Stimulated activated CD4-positive, alpha-beta T cell treated with anti-CD3 and anti-CD28 coated beads, Interleukin-1b, Interleukin-23, amount 100 ng/mL, for 1 hour (primary cell): ENCODE data around the gene KTN1.

Experiments used
- DNase-seq, 2 donors: peaks; one replicate each; pipeline ENCODE4 v3.0.0-alpha.2; 2020; ENCODE audit warnings: low read depth in 2 of 2

The KTN1 gene

GRCh38 chr14:55605793-55606192 is 25.8 kb downstream of the KTN1 start:
- no peak for DNase-seq

- no peak for DNase-seq
These were observed 27.4 kb downstream of the KTN1 start for GRCh38 chr14:55607386-55607785.

GRCh38 chr14:55609681-55610080 is 29.7 kb downstream of the KTN1 start:
- no peak for DNase-seq

- DNase-seq: no peak
These were observed 30.8 kb downstream of the KTN1 start for GRCh38 chr14:55610713-55611370.

- no peak for DNase-seq
These were observed 31.9 kb downstream of the KTN1 start for GRCh38 chr14:55611859-55612258.

- no peak for DNase-seq
These were observed 34.3 kb downstream of the KTN1 start for GRCh38 chr14:55614304-55614703.

GRCh38 chr14:55620277-55620676 is 40.3 kb downstream of the KTN1 start:
- DNase-seq: no peak

GRCh38 chr14:55620981-55621380 is 41.0 kb downstream of the KTN1 start:
- DNase-seq: no peak

- DNase-seq: no peak
These were observed 41.4 kb downstream of the KTN1 start for GRCh38 chr14:55621391-55621790.

GRCh38 chr14:55624913-55625312 is 44.9 kb downstream of the KTN1 start:
- no peak for DNase-seq

- no peak for DNase-seq
These were observed 45.5 kb downstream of the KTN1 start for GRCh38 chr14:55625481-55625880.

GRCh38 chr14:55626131-55626530 is 46.1 kb downstream of the KTN1 start:
- DNase-seq: no peak

- no peak for DNase-seq
These were observed 48.4 kb downstream of the KTN1 start for GRCh38 chr14:55628426-55628825.

- DNase-seq: no peak
These were observed 58.7 kb downstream of the KTN1 start for GRCh38 chr14:55638665-55639064.

GRCh38 chr14:55641290-55641689 is 61.3 kb downstream of the KTN1 start:
- no peak for DNase-seq

GRCh38 chr14:55641954-55642353 is 61.9 kb downstream of the KTN1 start:
- DNase-seq: no peak

GRCh38 chr14:55645145-55645544 is 65.1 kb downstream of the KTN1 start:
- DNase-seq: no peak

GRCh38 chr14:55645845-55646832 is 66.1 kb downstream of the KTN1 start:
- no peak for DNase-seq

GRCh38 chr14:55650992-55651391 is 71.0 kb downstream of the KTN1 start:
- DNase-seq: no peak

GRCh38 chr14:55654243-55654642 is 74.2 kb downstream of the KTN1 start:
- DNase-seq: no peak

- DNase-seq: no peak
These were observed 81.0 kb downstream of the KTN1 start for GRCh38 chr14:55661029-55661428.

GRCh38 chr14:55662752-55663151 is 82.7 kb downstream of the KTN1 start:
- DNase-seq: no peak

GRCh38 chr14:55665067-55665675 is 85.2 kb downstream of the KTN1 start:
- no peak for DNase-seq
